Measurements from ENCODE around the gene UBE2D1.

- no peak for TF ChIP-seq ATF6 (CRISPR knock-in tag; IDR thresholded peaks at IDR 0.05)
- no peak for TF ChIP-seq RCOR1 (IDR thresholded peaks at IDR 0.05; ENCODE audit: borderline replicate concordance in 1 of 2, low read depth in 2 of 2, low read length in 2 of 2)
- TF ChIP-seq POLR2A (conservative IDR thresholded peaks at IDR 0.05), result no peak
- no peak for TF ChIP-seq NKRF (IDR thresholded peaks at IDR 0.05; ENCODE audit: borderline replicate concordance)
- no peak for TF ChIP-seq MYBL2 (IDR thresholded peaks at IDR 0.05; ENCODE audit: low read depth)
- TF ChIP-seq MYBL2 (CRISPR knock-in tag; IDR thresholded peaks at IDR 0.05; ENCODE audit: borderline replicate concordance), result no peak
- TF ChIP-seq NFYB (IDR thresholded peaks at IDR 0.05; ENCODE audit: extremely low read depth, insufficient read length), result no peak
- TF ChIP-seq HDGF (IDR thresholded peaks at IDR 0.05), result no peak
- no peak for TF ChIP-seq POLR2AphosphoS5 (IDR thresholded peaks at IDR 0.05; ENCODE audit: control insufficient read depth, insufficient read depth, low read depth, low read length)
- no peak for TF ChIP-seq ZNF121 (CRISPR knock-in tag; conservative IDR thresholded peaks at IDR 0.05)
- no peak for TF ChIP-seq FOXP4 (CRISPR knock-in tag; IDR thresholded peaks at IDR 0.05; ENCODE audit: borderline replicate concordance)
- TF ChIP-seq CTCF (IDR thresholded peaks at IDR 0.05 in 2 of 3, conservative IDR thresholded peaks at IDR 0.05 in 1 of 3; ENCODE audit: insufficient read depth in 2 of 3, low read depth in 1 of 3, low read length in 3 of 3), result no peak
Observed at GRCh38 chr10:58341422-58341821, 6.6 kb downstream of the UBE2D1 start.

Measured in K562 (cell line).